Hepatocyte (in vitro differentiated cells): ENCODE measurements around the gene EPHA4.

ENCODE experiments used
- EZH2 ChIP-seq: fragments of 200-600 bp; sonication (generic); IDR thresholded peaks from 2 replicates; pipeline ENCODE4 v1.6.1; 2016; ENCODE audit warnings: antibody characterized with exemption, mild to moderate bottlenecking, borderline replicate concordance
- EZH2phosphoT487 ChIP-seq: fragments of 200-600 bp; sonication (generic); IDR thresholded peaks from one replicate; pipeline ENCODE4 v1.6.1; 2018; ENCODE audit warnings: antibody characterized with exemption, mild to moderate bottlenecking, low read depth, moderate library complexity; ENCODE audit not compliant: unreplicated experiment, severe bottlenecking
- TF ChIP-seq, protein P1 (sequence below): fragments of 200-600 bp; sonication (generic); IDR thresholded peaks from 2 replicates; pipeline ENCODE4 v1.5.1; 2016; ENCODE audit warnings: antibody characterized with exemption, mild to moderate bottlenecking; ENCODE audit not compliant: poor library complexity

DNA sequence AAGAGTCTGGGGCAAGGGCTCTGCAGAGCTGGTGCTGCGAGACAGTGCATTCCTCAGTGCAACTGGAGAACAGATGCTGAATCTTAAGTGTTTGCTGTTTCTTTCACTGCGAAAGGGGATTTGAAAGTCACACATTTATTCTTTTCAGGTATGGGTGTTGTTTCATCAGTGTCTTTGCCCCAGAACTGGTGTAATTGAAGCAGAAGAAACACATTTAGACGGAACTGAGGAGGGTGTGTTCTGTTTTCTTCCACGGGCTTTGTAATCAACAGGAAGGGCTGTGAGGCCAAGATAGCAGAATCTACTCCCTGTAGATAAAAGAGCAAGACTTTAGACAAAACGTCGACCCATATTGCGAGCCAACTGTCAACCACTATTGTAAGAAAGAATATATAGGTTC lies 151.9 kb downstream of the EPHA4 start:
- TF ChIP-seq, protein P1, sequence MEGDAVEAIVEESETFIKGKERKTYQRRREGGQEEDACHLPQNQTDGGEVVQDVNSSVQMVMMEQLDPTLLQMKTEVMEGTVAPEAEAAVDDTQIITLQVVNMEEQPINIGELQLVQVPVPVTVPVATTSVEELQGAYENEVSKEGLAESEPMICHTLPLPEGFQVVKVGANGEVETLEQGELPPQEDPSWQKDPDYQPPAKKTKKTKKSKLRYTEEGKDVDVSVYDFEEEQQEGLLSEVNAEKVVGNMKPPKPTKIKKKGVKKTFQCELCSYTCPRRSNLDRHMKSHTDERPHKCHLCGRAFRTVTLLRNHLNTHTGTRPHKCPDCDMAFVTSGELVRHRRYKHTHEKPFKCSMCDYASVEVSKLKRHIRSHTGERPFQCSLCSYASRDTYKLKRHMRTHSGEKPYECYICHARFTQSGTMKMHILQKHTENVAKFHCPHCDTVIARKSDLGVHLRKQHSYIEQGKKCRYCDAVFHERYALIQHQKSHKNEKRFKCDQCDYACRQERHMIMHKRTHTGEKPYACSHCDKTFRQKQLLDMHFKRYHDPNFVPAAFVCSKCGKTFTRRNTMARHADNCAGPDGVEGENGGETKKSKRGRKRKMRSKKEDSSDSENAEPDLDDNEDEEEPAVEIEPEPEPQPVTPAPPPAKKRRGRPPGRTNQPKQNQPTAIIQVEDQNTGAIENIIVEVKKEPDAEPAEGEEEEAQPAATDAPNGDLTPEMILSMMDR, result no peak
- no peak for TF ChIP-seq EZH2phosphoT487
- TF ChIP-seq EZH2, result no peak
